Panc1 (cell line): Measurements from ENCODE around the gene TMEM8B. TPM values are rescaled to one million over a fixed set of nuclear protein-coding genes. Genes with fewer than 3 reads are reported as not detected.

Experiments
- ATAC-seq: fragments of 200-7000 bp; cut with Tn5 transposase; 2 replicates; pipeline ENCODE4 v1.9.1; 2020; ENCODE audit warnings: mild to moderate bottlenecking, moderate library complexity
- BruUV-seq: library from RNA; stranded (reverse); fragments of 400-500 nt; replicated peaks from 2 replicates; lab custom pipeline; 2021; lab: Mats Ljungman, UMichigan
- CTCF ChIA-PET: fragments of 300-600 bp; sonication (Branson Sonifier 250); formaldehyde crosslinking; loops from one replicate; lab custom pipeline; 2022; ENCODE audit warnings: antibody characterized with exemption; lab: Charles Lee
- POLR2A ChIA-PET: fragments of 300-600 bp; sonication (Branson Sonifier 250); formaldehyde crosslinking; loops from one replicate; lab custom pipeline; 2022; ENCODE audit warnings: antibody characterized with exemption; lab: Charles Lee
- DNase-seq: peaks from one replicate; pipeline ENCODE4 v3.0.0-alpha.2; 2010; ENCODE audit warnings: low read depth, low spot score
- H3K27ac ChIP-seq: 2 replicates; pipeline ENCODE4 v1.5.1; 2011; ENCODE audit warnings: mild to moderate bottlenecking, low read length, inconsistent platforms
- H3K27me3 ChIP-seq: fragments of 200-500 bp; sonication (Bioruptor generic); 2 replicates; pipeline ENCODE4 v1.6.0; 2014; ENCODE audit warnings: low read length, inconsistent platforms; ENCODE audit not compliant: control insufficient read depth, insufficient read depth
- H3K36me3 ChIP-seq: fragments of 200-500 bp; sonication (Bioruptor generic); 2 replicates; pipeline ENCODE4 v1.5.1; 2014; ENCODE audit warnings: inconsistent platforms, mild to moderate bottlenecking, low read length, moderate library complexity; ENCODE audit not compliant: control insufficient read depth, insufficient read depth
- H3K4me1 ChIP-seq: 2 replicates; pipeline ENCODE4 v1.5.1; 2011; ENCODE audit warnings: inconsistent platforms, mild to moderate bottlenecking, low read length, moderate library complexity; ENCODE audit not compliant: control insufficient read depth, insufficient read depth
- H3K4me3 ChIP-seq, 2 experiments: 2 replicates each; pipeline ENCODE4 v1.5.1; 2011 to 2012; ENCODE audit warnings: low read depth in 2 of 2, low read length in 2 of 2, mild to moderate bottlenecking in 2 of 2, inconsistent platforms in 1 of 2, moderate library complexity in 1 of 2
- H3K9me3 ChIP-seq: fragments of 200-500 bp; sonication (Bioruptor generic); 2 replicates; pipeline ENCODE4 v1.5.1; 2014; ENCODE audit warnings: low read depth, mild to moderate bottlenecking, inconsistent platforms, low read length, moderate library complexity; ENCODE audit not compliant: control insufficient read depth, insufficient read depth
- POLR2AphosphoS5 ChIP-seq: IDR thresholded peaks from 2 replicates; pipeline ENCODE4 v1.6.1; 2012; ENCODE audit warnings: mild to moderate bottlenecking, low read depth, low read length, moderate library complexity
- SIN3A ChIP-seq: IDR thresholded peaks from 2 replicates; pipeline ENCODE4 v1.6.1; 2012; ENCODE audit warnings: low read depth, mild to moderate bottlenecking, low read length, moderate library complexity, borderline replicate concordance; ENCODE audit not compliant: insufficient read depth
- TCF7L2 ChIP-seq: IDR thresholded peaks from 2 replicates; pipeline ENCODE4 v1.6.1; 2011; ENCODE audit warnings: mild to moderate bottlenecking, low read depth, low read length, inconsistent platforms
- in situ Hi-C: cut with HindIII; loops from 2 replicates; pipeline ENCODE4 v1.10.0; 2016; ENCODE audit warnings: low sequenced_read_pairs, low pct_unique_long_range_greater_than_20kb
- intact Hi-C: fragments of 100-400 bp; cut with micrococcal nuclease; formaldehyde crosslinking; loops from one replicate; pipeline ENCODE4 v1.10.0; 2022; ENCODE audit not compliant: unreplicated experiment
- total RNA-seq: library from RNA; stranded (reverse); gene quantifications from one replicate; pipeline ENCODE4 v1.2.1, GENCODE V29; 2021; ENCODE audit not compliant: unreplicated experiment
- TF ChIP-seq, protein P1 (sequence below): fragments of 450-650 bp; IDR thresholded peaks from 2 replicates; pipeline ENCODE4 v1.5.1; 2017; ENCODE audit warnings: mild to moderate bottlenecking
- TF ChIP-seq, protein P2 (sequence below), 2 experiments: IDR thresholded peaks; 2 replicates each; pipeline ENCODE4 v1.6.1; 2011 to 2012; ENCODE audit warnings: low read depth in 2 of 2, control low read depth in 1 of 2, low read length in 1 of 2, mild to moderate bottlenecking in 1 of 2, moderate library complexity in 1 of 2; ENCODE audit not compliant: insufficient read depth in 1 of 2

TMEM8B gene
- total RNA-seq, 1 experiment from 2014 or later = 7.9 TPM

DNA sequence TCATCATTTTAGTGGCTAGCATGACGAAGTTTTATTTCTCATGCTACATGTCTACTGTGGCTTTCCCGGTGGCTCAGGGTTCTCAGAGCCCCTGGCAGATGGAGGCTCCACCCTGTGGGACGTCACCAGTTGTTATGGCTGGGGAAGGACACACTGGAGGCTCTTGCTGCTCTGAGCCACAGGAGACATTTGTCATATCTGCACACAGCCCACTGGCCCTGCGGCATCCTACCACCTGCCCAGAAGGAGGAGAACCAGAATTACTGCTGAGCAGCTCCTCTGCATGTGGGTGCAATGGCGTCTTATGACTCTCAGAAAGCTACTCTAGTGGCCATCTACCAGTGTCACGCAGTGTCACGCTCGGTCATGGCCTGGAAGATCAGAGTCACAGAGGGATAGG is 34.6 kb downstream of the TMEM8B start:
- H3K4me1 ChIP-seq = no peaks in the 10 kb centered on the region
- no peak for DNase-seq
- no peak overlapping the region for H3K4me3 ChIP-seq
- H3K9me3 ChIP-seq = no peaks in the 10 kb centered on the region
- TF ChIP-seq, protein P1, sequence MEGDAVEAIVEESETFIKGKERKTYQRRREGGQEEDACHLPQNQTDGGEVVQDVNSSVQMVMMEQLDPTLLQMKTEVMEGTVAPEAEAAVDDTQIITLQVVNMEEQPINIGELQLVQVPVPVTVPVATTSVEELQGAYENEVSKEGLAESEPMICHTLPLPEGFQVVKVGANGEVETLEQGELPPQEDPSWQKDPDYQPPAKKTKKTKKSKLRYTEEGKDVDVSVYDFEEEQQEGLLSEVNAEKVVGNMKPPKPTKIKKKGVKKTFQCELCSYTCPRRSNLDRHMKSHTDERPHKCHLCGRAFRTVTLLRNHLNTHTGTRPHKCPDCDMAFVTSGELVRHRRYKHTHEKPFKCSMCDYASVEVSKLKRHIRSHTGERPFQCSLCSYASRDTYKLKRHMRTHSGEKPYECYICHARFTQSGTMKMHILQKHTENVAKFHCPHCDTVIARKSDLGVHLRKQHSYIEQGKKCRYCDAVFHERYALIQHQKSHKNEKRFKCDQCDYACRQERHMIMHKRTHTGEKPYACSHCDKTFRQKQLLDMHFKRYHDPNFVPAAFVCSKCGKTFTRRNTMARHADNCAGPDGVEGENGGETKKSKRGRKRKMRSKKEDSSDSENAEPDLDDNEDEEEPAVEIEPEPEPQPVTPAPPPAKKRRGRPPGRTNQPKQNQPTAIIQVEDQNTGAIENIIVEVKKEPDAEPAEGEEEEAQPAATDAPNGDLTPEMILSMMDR = no peak
- TF ChIP-seq POLR2AphosphoS5 (no peak), SIN3A (no peak), TCF7L2 (no peak)
- TF ChIP-seq, protein P2, sequence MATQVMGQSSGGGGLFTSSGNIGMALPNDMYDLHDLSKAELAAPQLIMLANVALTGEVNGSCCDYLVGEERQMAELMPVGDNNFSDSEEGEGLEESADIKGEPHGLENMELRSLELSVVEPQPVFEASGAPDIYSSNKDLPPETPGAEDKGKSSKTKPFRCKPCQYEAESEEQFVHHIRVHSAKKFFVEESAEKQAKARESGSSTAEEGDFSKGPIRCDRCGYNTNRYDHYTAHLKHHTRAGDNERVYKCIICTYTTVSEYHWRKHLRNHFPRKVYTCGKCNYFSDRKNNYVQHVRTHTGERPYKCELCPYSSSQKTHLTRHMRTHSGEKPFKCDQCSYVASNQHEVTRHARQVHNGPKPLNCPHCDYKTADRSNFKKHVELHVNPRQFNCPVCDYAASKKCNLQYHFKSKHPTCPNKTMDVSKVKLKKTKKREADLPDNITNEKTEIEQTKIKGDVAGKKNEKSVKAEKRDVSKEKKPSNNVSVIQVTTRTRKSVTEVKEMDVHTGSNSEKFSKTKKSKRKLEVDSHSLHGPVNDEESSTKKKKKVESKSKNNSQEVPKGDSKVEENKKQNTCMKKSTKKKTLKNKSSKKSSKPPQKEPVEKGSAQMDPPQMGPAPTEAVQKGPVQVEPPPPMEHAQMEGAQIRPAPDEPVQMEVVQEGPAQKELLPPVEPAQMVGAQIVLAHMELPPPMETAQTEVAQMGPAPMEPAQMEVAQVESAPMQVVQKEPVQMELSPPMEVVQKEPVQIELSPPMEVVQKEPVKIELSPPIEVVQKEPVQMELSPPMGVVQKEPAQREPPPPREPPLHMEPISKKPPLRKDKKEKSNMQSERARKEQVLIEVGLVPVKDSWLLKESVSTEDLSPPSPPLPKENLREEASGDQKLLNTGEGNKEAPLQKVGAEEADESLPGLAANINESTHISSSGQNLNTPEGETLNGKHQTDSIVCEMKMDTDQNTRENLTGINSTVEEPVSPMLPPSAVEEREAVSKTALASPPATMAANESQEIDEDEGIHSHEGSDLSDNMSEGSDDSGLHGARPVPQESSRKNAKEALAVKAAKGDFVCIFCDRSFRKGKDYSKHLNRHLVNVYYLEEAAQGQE (IDR thresholded peaks at IDR 0.05; ENCODE audit: insufficient read depth in 1 of 2, low read depth in 2 of 2, low read length in 1 of 2) = no peak
- BruUV-seq = no TSS peak
- H3K27ac ChIP-seq = no peak overlapping the region
- intact Hi-C loops = no loop called here
- 0 out of 2 replicates have a peak, but pooled peaks cover 2% of the 10 kb centered on the region for H3K27me3 ChIP-seq
- no peaks in the 10 kb centered on the region for H3K36me3 ChIP-seq
- no peak for ATAC-seq
- ChIA-PET CTCF (interaction anchor here (0.8 to 1.7 kb wide), 2 partner anchors 19 to 37 kb away, joined by 3 to 4 read pairs; no protein-coding TSS in a partner anchor), POLR2A (no interaction called here)
- in situ Hi-C loops = no loop called here

DNA sequence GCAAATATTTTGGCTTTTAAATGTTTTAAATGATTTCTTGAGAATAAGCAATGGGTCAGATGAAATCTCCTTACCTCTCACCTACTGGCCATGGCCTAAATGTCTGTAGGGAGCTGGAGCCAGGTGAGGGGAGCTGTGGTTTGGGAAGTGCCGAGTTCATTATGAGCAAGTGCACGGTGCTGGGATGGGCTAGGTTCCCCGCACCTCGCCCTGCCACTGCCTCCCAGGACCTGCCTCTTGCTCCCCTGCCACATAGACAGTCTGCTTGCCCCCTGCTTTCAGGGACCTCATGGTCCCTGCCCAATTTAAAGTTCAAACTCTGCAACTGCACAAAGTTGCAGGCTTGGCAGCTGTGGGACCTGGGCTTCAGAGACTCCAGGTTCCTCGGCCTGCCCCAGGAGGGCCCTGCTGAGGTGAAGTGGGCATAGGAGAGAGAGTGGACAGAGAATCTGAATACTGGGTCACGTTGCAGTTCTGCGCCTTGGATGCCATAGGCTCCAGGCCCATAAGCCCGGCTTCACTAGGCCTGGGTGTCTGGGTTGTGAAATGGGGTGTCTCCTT is 35.7 kb downstream of the TMEM8B start:
- CTCF ChIA-PET = interaction anchor here (0.6 to 0.9 kb wide), 2 partner anchors 17 to 75 kb away, joined by 3 to 9 read pairs; no protein-coding TSS in a partner anchor
- Histone ChIP-seq H3K27me3 (0 out of 2 replicates have a peak, but pooled peaks cover 2% of the 10 kb centered on the region), H3K27ac (no peak overlapping the region), H3K36me3 (no peaks in the 10 kb centered on the region), H3K9me3 (no peaks in the 10 kb centered on the region), H3K4me3 (no peak overlapping the region), H3K4me1 (no peaks in the 10 kb centered on the region)
- in situ Hi-C loops (no loop called here), intact Hi-C loops (no loop called here)
- no peak for ATAC-seq
- no TSS peak for BruUV-seq
- TF ChIP-seq TCF7L2 (no peak), SIN3A (no peak), POLR2AphosphoS5 (no peak)
- TF ChIP-seq, protein P1 = no peak
- TF ChIP-seq, protein P2 (IDR thresholded peaks at IDR 0.05; ENCODE audit: insufficient read depth in 1 of 2, low read depth in 2 of 2, low read length in 1 of 2) = no peak
- POLR2A ChIA-PET = interaction anchor here (0.6 kb wide), 1 partner anchor 105 kb away, joined by 5 read pairs; no protein-coding TSS in a partner anchor
- DNase-seq = no peak
